HepG2 (cell line): ENCODE results near the gene FOCAD. TPM values are rescaled to one million over a fixed set of nuclear protein-coding genes. Genes with fewer than 3 reads are reported as not detected.
A peak's percentile ranks its signal among the peaks of the same experiment; 100 is the strongest.

ENCODE experiments used
- EEA1 ChIP-seq: sonication (generic); formaldehyde crosslinking; IDR thresholded peaks from 2 replicates; pipeline ENCODE4 v1.5.1; 2020; ENCODE audit warnings: mild to moderate bottlenecking, missing genetic modification reagents, borderline replicate concordance
- ESRRA ChIP-seq: sonication (generic); formaldehyde crosslinking; IDR thresholded peaks from 2 replicates; pipeline ENCODE4 v1.5.1; 2020; ENCODE audit warnings: mild to moderate bottlenecking, low read depth, missing genetic modification reagents
- NCOR1 ChIP-seq: fragments of 200-600 bp; sonication (generic); IDR thresholded peaks from 2 replicates; pipeline ENCODE4 v1.7.0; 2017; ENCODE audit warnings: antibody characterized with exemption, low read length, borderline replicate concordance
- RFX5 ChIP-seq: IDR thresholded peaks from 2 replicates; pipeline ENCODE4 v1.6.1; 2011; ENCODE audit warnings: low read depth, low read length, improper control_type of control experiment
- TCF12 ChIP-seq, 2 experiments: fragments of 450-650 bp in 1 of 2; sonication (generic) in 1 of 2; formaldehyde crosslinking in 1 of 2; IDR thresholded peaks; 2 replicates each; pipeline versions ENCODE4 v1.6.1 to v1.8.0; 2017 to 2022; ENCODE audit warnings: antibody characterized with exemption in 1 of 2, mild to moderate bottlenecking in 1 of 2, missing genetic modification reagents in 1 of 2, moderate library complexity in 1 of 2
- ZMAT3 ChIP-seq: sonication (generic); formaldehyde crosslinking; conservative IDR thresholded peaks from 2 replicates; pipeline ENCODE4 v1.7.0; 2021; ENCODE audit warnings: missing genetic modification reagents
- polyA plus RNA-seq, 8 experiments: library from polyadenylated mRNA; depleted of rRNA in 3 of 8; stranded (reverse) in 7 of 8; unstranded in 1 of 8; fragments of >200 nt; fragmentation: Illumina TruSeq in 4 of 8; extraction: Trizol in 4 of 8; gene quantifications; 2 replicates each; pipeline versions ENCODE4 v1.2.1 to v1.2.3, GENCODE V29; 2011 to 2016; ENCODE audit warnings: low read depth in 4 of 8, missing spikeins in 1 of 8, mixed read lengths in 1 of 8; ENCODE audit not compliant: insufficient read depth in 1 of 8
- total RNA-seq, 5 experiments: library from RNA; depleted of rRNA; stranded (reverse); fragments of >200 nt; fragmentation: Illumina TruSeq; extraction: Trizol; gene quantifications; 2 replicates each; pipeline ENCODE4 v1.2.3, GENCODE V29; 2016; ENCODE audit warnings: low read depth in 1 of 5
- TF ChIP-seq, protein P1 (sequence below): sonication (generic); formaldehyde crosslinking; IDR thresholded peaks from 2 replicates; pipeline ENCODE4 v1.5.0; 2020; ENCODE audit warnings: mild to moderate bottlenecking, missing genetic modification reagents, borderline replicate concordance
- TF ChIP-seq, protein P2 (sequence below): sonication (generic); formaldehyde crosslinking; IDR thresholded peaks from 2 replicates; pipeline ENCODE4 v1.4.0; 2020; ENCODE audit warnings: missing genetic modification reagents, borderline replicate concordance
- TF ChIP-seq, protein P3 (sequence below): IDR thresholded peaks from 2 replicates; pipeline ENCODE4 v1.6.1; 2016; ENCODE audit warnings: low read depth, control low read depth
- TF ChIP-seq, protein P4 (sequence below): sonication (generic); formaldehyde crosslinking; IDR thresholded peaks from 2 replicates; pipeline ENCODE4 v1.9.0; 2022; ENCODE audit warnings: missing genetic modification reagents, mild to moderate bottlenecking, borderline replicate concordance
- TF ChIP-seq, protein P5 (sequence below): sonication (generic); formaldehyde crosslinking; IDR thresholded peaks from 2 replicates; pipeline ENCODE4 v1.4.0; 2020; ENCODE audit warnings: low read depth, missing genetic modification reagents

FOCAD gene
- total and polyA plus RNA-seq, 2 of the 13 experiments (the other 11 are each of a cell fraction or from before 2014, with no cell fraction given): 18.0 to 31.1 TPM

DNA sequence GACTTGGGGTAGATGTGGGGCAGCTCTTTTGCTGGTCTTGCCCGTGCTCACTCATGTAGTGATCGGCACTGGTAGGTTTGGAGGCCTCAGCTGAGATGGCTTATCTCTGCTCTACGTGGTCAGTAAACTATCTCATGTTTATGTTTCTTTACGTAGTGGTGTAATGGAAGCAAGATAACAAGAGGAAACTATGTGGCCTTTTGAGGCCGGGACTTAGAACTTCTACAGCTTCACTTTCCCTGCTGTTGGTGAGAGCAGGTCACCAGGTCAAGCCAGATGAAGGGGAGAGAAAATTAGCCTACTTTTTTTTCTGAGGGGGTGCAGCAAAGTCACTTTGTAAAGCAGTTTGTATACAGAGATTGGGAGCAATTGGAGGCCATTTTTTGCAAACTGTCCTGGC, 8.5 kb downstream of the FOCAD start (continued):
- TF ChIP-seq, protein P1, sequence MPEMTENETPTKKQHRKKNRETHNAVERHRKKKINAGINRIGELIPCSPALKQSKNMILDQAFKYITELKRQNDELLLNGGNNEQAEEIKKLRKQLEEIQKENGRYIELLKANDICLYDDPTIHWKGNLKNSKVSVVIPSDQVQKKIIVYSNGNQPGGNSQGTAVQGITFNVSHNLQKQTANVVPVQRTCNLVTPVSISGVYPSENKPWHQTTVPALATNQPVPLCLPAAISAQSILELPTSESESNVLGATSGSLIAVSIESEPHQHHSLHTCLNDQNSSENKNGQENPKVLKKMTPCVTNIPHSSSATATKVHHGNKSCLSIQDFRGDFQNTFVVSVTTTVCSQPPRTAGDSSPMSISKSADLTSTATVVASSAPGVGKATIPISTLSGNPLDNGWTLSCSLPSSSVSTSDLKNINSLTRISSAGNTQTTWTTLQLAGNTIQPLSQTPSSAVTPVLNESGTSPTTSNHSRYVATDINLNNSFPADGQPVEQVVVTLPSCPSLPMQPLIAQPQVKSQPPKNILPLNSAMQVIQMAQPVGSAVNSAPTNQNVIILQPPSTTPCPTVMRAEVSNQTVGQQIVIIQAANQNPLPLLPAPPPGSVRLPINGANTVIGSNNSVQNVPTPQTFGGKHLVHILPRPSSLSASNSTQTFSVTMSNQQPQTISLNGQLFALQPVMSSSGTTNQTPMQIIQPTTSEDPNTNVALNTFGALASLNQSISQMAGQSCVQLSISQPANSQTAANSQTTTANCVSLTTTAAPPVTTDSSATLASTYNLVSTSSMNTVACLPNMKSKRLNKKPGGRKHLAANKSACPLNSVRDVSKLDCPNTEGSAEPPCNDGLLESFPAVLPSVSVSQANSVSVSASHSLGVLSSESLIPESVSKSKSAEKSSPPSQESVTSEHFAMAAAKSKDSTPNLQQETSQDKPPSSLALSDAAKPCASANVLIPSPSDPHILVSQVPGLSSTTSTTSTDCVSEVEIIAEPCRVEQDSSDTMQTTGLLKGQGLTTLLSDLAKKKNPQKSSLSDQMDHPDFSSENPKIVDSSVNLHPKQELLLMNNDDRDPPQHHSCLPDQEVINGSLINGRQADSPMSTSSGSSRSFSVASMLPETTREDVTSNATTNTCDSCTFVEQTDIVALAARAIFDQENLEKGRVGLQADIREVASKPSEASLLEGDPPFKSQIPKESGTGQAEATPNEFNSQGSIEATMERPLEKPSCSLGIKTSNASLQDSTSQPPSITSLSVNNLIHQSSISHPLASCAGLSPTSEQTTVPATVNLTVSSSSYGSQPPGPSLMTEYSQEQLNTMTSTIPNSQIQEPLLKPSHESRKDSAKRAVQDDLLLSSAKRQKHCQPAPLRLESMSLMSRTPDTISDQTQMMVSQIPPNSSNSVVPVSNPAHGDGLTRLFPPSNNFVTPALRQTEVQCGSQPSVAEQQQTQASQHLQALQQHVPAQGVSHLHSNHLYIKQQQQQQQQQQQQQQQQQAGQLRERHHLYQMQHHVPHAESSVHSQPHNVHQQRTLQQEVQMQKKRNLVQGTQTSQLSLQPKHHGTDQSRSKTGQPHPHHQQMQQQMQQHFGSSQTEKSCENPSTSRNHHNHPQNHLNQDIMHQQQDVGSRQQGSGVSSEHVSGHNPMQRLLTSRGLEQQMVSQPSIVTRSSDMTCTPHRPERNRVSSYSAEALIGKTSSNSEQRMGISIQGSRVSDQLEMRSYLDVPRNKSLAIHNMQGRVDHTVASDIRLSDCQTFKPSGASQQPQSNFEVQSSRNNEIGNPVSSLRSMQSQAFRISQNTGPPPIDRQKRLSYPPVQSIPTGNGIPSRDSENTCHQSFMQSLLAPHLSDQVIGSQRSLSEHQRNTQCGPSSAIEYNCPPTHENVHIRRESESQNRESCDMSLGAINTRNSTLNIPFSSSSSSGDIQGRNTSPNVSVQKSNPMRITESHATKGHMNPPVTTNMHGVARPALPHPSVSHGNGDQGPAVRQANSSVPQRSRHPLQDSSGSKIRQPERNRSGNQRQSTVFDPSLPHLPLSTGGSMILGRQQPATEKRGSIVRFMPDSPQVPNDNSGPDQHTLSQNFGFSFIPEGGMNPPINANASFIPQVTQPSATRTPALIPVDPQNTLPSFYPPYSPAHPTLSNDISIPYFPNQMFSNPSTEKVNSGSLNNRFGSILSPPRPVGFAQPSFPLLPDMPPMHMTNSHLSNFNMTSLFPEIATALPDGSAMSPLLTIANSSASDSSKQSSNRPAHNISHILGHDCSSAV (CRISPR knock-in tag): no peak
- no peak for TF ChIP-seq NCOR1
- no peak for TF ChIP-seq TCF12 (IDR thresholded peaks at IDR 0.05)
- TF ChIP-seq TCF12 (CRISPR knock-in tag; IDR thresholded peaks at IDR 0.05): no peak
- no peak for TF ChIP-seq ESRRA (CRISPR knock-in tag)
- TF ChIP-seq, protein P2, sequence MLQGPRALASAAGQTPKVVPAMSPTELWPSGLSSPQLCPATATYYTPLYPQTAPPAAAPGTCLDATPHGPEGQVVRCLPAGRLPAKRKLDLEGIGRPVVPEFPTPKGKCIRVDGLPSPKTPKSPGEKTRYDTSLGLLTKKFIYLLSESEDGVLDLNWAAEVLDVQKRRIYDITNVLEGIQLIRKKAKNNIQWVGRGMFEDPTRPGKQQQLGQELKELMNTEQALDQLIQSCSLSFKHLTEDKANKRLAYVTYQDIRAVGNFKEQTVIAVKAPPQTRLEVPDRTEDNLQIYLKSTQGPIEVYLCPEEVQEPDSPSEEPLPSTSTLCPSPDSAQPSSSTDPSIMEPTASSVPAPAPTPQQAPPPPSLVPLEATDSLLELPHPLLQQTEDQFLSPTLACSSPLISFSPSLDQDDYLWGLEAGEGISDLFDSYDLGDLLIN (CRISPR knock-in tag): no peak
- TF ChIP-seq, protein P3, sequence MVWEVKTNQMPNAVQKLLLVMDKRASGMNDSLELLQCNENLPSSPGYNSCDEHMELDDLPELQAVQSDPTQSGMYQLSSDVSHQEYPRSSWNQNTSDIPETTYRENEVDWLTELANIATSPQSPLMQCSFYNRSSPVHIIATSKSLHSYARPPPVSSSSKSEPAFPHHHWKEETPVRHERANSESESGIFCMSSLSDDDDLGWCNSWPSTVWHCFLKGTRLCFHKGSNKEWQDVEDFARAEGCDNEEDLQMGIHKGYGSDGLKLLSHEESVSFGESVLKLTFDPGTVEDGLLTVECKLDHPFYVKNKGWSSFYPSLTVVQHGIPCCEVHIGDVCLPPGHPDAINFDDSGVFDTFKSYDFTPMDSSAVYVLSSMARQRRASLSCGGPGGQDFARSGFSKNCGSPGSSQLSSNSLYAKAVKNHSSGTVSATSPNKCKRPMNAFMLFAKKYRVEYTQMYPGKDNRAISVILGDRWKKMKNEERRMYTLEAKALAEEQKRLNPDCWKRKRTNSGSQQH (CRISPR knock-in tag): no peak
- TF ChIP-seq, protein P4, sequence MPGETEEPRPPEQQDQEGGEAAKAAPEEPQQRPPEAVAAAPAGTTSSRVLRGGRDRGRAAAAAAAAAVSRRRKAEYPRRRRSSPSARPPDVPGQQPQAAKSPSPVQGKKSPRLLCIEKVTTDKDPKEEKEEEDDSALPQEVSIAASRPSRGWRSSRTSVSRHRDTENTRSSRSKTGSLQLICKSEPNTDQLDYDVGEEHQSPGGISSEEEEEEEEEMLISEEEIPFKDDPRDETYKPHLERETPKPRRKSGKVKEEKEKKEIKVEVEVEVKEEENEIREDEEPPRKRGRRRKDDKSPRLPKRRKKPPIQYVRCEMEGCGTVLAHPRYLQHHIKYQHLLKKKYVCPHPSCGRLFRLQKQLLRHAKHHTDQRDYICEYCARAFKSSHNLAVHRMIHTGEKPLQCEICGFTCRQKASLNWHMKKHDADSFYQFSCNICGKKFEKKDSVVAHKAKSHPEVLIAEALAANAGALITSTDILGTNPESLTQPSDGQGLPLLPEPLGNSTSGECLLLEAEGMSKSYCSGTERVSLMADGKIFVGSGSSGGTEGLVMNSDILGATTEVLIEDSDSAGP: no peak
- TF ChIP-seq, protein P5, sequence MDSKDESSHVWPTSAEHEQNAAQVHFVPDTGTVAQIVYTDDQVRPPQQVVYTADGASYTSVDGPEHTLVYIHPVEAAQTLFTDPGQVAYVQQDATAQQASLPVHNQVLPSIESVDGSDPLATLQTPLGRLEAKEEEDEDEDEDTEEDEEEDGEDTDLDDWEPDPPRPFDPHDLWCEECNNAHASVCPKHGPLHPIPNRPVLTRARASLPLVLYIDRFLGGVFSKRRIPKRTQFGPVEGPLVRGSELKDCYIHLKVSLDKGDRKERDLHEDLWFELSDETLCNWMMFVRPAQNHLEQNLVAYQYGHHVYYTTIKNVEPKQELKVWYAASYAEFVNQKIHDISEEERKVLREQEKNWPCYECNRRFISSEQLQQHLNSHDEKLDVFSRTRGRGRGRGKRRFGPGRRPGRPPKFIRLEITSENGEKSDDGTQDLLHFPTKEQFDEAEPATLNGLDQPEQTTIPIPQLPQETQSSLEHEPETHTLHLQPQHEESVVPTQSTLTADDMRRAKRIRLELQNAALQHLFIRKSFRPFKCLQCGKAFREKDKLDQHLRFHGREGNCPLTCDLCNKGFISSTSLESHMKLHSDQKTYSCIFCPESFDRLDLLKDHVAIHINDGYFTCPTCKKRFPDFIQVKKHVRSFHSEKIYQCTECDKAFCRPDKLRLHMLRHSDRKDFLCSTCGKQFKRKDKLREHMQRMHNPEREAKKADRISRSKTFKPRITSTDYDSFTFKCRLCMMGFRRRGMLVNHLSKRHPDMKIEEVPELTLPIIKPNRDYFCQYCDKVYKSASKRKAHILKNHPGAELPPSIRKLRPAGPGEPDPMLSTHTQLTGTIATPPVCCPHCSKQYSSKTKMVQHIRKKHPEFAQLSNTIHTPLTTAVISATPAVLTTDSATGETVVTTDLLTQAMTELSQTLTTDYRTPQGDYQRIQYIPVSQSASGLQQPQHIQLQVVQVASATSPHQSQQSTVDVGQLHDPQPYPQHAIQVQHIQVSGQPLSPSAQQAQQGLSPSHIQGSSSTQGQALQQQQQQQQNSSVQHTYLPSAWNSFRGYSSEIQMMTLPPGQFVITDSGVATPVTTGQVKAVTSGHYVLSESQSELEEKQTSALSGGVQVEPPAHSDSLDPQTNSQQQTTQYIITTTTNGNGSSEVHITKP (CRISPR knock-in tag): 0 out of 2 replicates have a peak, but pooled peaks have one; percentile 17
- TF ChIP-seq EEA1: no peak
- TF ChIP-seq RFX5: no peak
- TF ChIP-seq ZMAT3 (CRISPR knock-in tag): no peak
